Gastroesophageal sphincter (tissue), 3 donors: Measurements from ENCODE around the gene AGR3.

Experiments
- CTCF ChIP-seq, 4 experiments: fragments of 200-600 bp in 2 of 4; fragments of 450-650 bp in 2 of 4; sonication (generic) in 1 of 4; IDR thresholded peaks; one replicate each; pipeline ENCODE4 v1.5.1; 2017 to 2019; ENCODE audit warnings: antibody characterized with exemption in 4 of 4, mild to moderate bottlenecking in 2 of 4, moderate library complexity in 2 of 4
- EP300 ChIP-seq: sonication (generic); formaldehyde crosslinking; IDR thresholded peaks from one replicate; pipeline ENCODE4 v1.6.1; 2017; ENCODE audit warnings: antibody characterized with exemption, mild to moderate bottlenecking
- POLR2A ChIP-seq, 2 donors: fragments of 450-650 bp; IDR thresholded peaks; one replicate each; pipeline ENCODE4 v1.6.1; 2017; ENCODE audit warnings: antibody characterized with exemption in 2 of 2, mild to moderate bottlenecking in 2 of 2, moderate library complexity in 1 of 2
- POLR2AphosphoS5 ChIP-seq: sonication (generic); formaldehyde crosslinking; IDR thresholded peaks from one replicate; pipeline ENCODE4 v1.6.1; 2017; ENCODE audit warnings: antibody characterized with exemption

- TF ChIP-seq CTCF (IDR thresholded peaks at IDR 0.05) (no peak), POLR2A (IDR thresholded peaks at IDR 0.05) (no peak), POLR2AphosphoS5 (no peak), EP300 (no peak)
These were observed 41.7 kb downstream of the AGR3 start for GRCh38 chr7:16840094-16840493.
